Stimulated activated CD4-positive, alpha-beta T cell treated with anti-CD3 and anti-CD28 coated beads, Interleukin-4, amount 100 ng/mL, for 24 hours (primary cell): ENCODE measurements around the gene ITFG1.

ENCODE experiments used
- DNase-seq: peaks from one replicate; pipeline ENCODE4 v3.0.0-alpha.2; 2020

ITFG1 gene

GRCh38 chr16:47460711-47461597 is at the start of gene ITFG1, which contains the start of gene PHKB:
ITFG1 (minus strand) TSS chr16:47461063; CDS start chr16:47461045, 18 bp downstream.
PHKB (plus strand) TSS chr16:47461331; CDS start chr16:47461351, 20 bp downstream.
- DNase-seq, result peak; percentile 95

GRCh38 chr16:47507701-47508100 is 46.8 kb upstream of the ITFG1 start:
- DNase-seq, result no peak

- DNase-seq, result no peak
These were observed 45.9 kb upstream of the ITFG1 start for GRCh38 chr16:47506800-47507199.

- no peak for DNase-seq
These were observed 43.7 kb upstream of the ITFG1 start for GRCh38 chr16:47504599-47504998.

GRCh38 chr16:47503936-47504335 is 43.1 kb upstream of the ITFG1 start:
- no peak for DNase-seq

GRCh38 chr16:47499700-47500264 is 38.9 kb upstream of the ITFG1 start:
- no peak for DNase-seq

GRCh38 chr16:47499080-47499699 is 38.3 kb upstream of the ITFG1 start:
- DNase-seq, result no peak

GRCh38 chr16:47493381-47494337 is 32.8 kb upstream of the ITFG1 start:
- DNase-seq, result no peak

GRCh38 chr16:47492428-47493377 is 31.8 kb upstream of the ITFG1 start:
- DNase-seq, result no peak

GRCh38 chr16:47492036-47492427 is 31.2 kb upstream of the ITFG1 start:
- no peak for DNase-seq

- DNase-seq, result no peak
These were observed 29.6 kb upstream of the ITFG1 start for GRCh38 chr16:47490471-47490870.

- DNase-seq, result no peak
These were observed 27.2 kb upstream of the ITFG1 start for GRCh38 chr16:47488051-47488450.

- no peak for DNase-seq
These were observed 26.0 kb upstream of the ITFG1 start for GRCh38 chr16:47486856-47487255.

- DNase-seq, result no peak
These were observed 22.8 kb upstream of the ITFG1 start for GRCh38 chr16:47483616-47484015.

- no peak for DNase-seq
These were observed 21.0 kb upstream of the ITFG1 start for GRCh38 chr16:47481698-47482374.

GRCh38 chr16:47480410-47480809 is 19.5 kb upstream of the ITFG1 start:
- DNase-seq, result no peak

- no peak for DNase-seq
These were observed 16.8 kb upstream of the ITFG1 start for GRCh38 chr16:47477679-47478078.

- no peak for DNase-seq
These were observed 15.9 kb upstream of the ITFG1 start for GRCh38 chr16:47476654-47477345.

GRCh38 chr16:47475786-47476185 is 14.9 kb upstream of the ITFG1 start:
- DNase-seq, result no peak

GRCh38 chr16:47473792-47474191 is 12.9 kb upstream of the ITFG1 start:
- no peak for DNase-seq
